K562 (cell line): ENCODE measurements around the gene KRT8. TPM values are rescaled to one million over a fixed set of nuclear protein-coding genes. Genes with fewer than 3 reads are reported as not detected.

Experiments used
- ATF7 ChIP-seq: fragments of 450-650 bp; IDR thresholded peaks from 2 replicates; pipeline ENCODE4 v1.7.1; 2014; ENCODE audit warnings: mild to moderate bottlenecking, moderate library complexity
- CBFA2T2 ChIP-seq: fragments of 450-650 bp; conservative IDR thresholded peaks from 2 replicates; pipeline ENCODE4 v1.6.1; 2017; ENCODE audit warnings: mild to moderate bottlenecking
- CC2D1A ChIP-seq: fragments of 450-650 bp; IDR thresholded peaks from 2 replicates; pipeline ENCODE4 v1.6.1; 2017; ENCODE audit warnings: mild to moderate bottlenecking
- CTBP1 ChIP-seq: fragments of 450-650 bp; IDR thresholded peaks from 2 replicates; pipeline ENCODE4 v1.6.1; 2016; ENCODE audit warnings: borderline replicate concordance
- DMBX1 ChIP-seq: fragments of 250-450 bp; sonication (Bioruptor Pico); IDR thresholded peaks from 2 replicates; pipeline ENCODE4 v1.8.0; 2022; ENCODE audit warnings: inconsistent platforms, mild to moderate bottlenecking, moderate library complexity, borderline replicate concordance
- DPF2 ChIP-seq: fragments of 450-650 bp; IDR thresholded peaks from 2 replicates; pipeline ENCODE4 v1.6.1; 2016
- ETV5 ChIP-seq: sonication (generic); formaldehyde crosslinking; IDR thresholded peaks from 2 replicates; pipeline ENCODE4 v1.4.0; 2020; ENCODE audit warnings: low read depth, mild to moderate bottlenecking, missing genetic modification reagents
- GATAD2A ChIP-seq: fragments of 450-650 bp; IDR thresholded peaks from 2 replicates; pipeline ENCODE4 v1.6.1; 2017
- HOXB6 ChIP-seq: fragments of 250-450 bp; sonication (Bioruptor Pico); IDR thresholded peaks from 2 replicates; pipeline ENCODE4 v1.5.1; 2022; ENCODE audit warnings: mild to moderate bottlenecking, borderline replicate concordance
- LCOR ChIP-seq: sonication (generic); formaldehyde crosslinking; IDR thresholded peaks from 2 replicates; pipeline ENCODE4 v1.8.0; 2022; ENCODE audit warnings: mild to moderate bottlenecking, missing genetic modification reagents
- MEIS2 ChIP-seq: fragments of 450-650 bp; IDR thresholded peaks from 2 replicates; pipeline ENCODE4 v1.6.1; 2014; ENCODE audit warnings: mild to moderate bottlenecking; ENCODE audit not compliant: partially characterized antibody
- MTA1 ChIP-seq: fragments of 450-650 bp; IDR thresholded peaks from 2 replicates; pipeline ENCODE4 v1.6.1; 2017; ENCODE audit warnings: borderline replicate concordance
- NCOR1 ChIP-seq: fragments of 450-650 bp; IDR thresholded peaks from 2 replicates; pipeline ENCODE4 v1.6.1; 2016; ENCODE audit warnings: mild to moderate bottlenecking, moderate library complexity
- NELFE ChIP-seq: IDR thresholded peaks from 2 replicates; pipeline ENCODE4 v1.6.1; 2011; ENCODE audit warnings: mild to moderate bottlenecking; ENCODE audit not compliant: insufficient read depth, insufficient read length
- RBM25 ChIP-seq: fragments of 200-400 bp; formaldehyde crosslinking; IDR thresholded peaks from 2 replicates; pipeline ENCODE4 v1.6.1; 2018; ENCODE audit warnings: low read length, low read depth, moderate library complexity; ENCODE audit not compliant: severe bottlenecking
- SMARCC2 ChIP-seq: fragments of 450-650 bp; IDR thresholded peaks from 2 replicates; pipeline ENCODE4 v1.6.1; 2017; ENCODE audit warnings: antibody characterized with exemption, moderate library complexity, mild to moderate bottlenecking, low read depth
- ZBED1 ChIP-seq: IDR thresholded peaks from 2 replicates; pipeline ENCODE4 v1.6.1; 2014
- polyA plus RNA-seq, 8 experiments: library from polyadenylated mRNA; depleted of rRNA in 4 of 8; stranded (reverse) in 5 of 8; unstranded in 3 of 8; fragments of >200 nt; fragmentation: Nextera tagmentation in 2 of 8; fragmentation: Illumina TruSeq in 1 of 8; extraction: Ambion mirVana in 2 of 8; extraction: Trizol in 1 of 8; gene quantifications; 2 replicates each; pipeline versions ENCODE4 v1.2.1 to v1.2.3, GENCODE V29; 2011 to 2014; ENCODE audit warnings: inconsistent platforms in 1 of 8, missing spikeins in 1 of 8
- total RNA-seq, 7 experiments: library from RNA; depleted of rRNA in 6 of 7; stranded (reverse); fragments of >200 nt in 6 of 7; fragmentation: Illumina TruSeq in 2 of 7; extraction: Trizol in 2 of 7; gene quantifications; 2 replicates each; pipeline versions ENCODE4 v1.2.1 to v1.2.3, GENCODE V29; 2011 to 2021; ENCODE audit warnings: low replicate concordance in 1 of 7
- TF ChIP-seq, protein P1 (sequence below): sonication (generic); formaldehyde crosslinking; IDR thresholded peaks from 2 replicates; pipeline ENCODE4 v1.8.0; 2022; ENCODE audit warnings: mild to moderate bottlenecking, low read depth, missing genetic modification reagents
- TF ChIP-seq, protein P2 (sequence below): fragments of 450-650 bp; IDR thresholded peaks from 2 replicates; pipeline ENCODE4 v1.6.1; 2017; ENCODE audit warnings: antibody characterized with exemption, mild to moderate bottlenecking
- TF ChIP-seq, protein P3 (sequence below): fragments of 450-650 bp; IDR thresholded peaks from one replicate; pipeline ENCODE4 v1.6.1; 2018; ENCODE audit warnings: mild to moderate bottlenecking, moderate library complexity; ENCODE audit not compliant: partially characterized antibody
- TF ChIP-seq, protein P4 (sequence below): fragments of 250-450 bp; sonication (Bioruptor Pico); IDR thresholded peaks from 2 replicates; pipeline ENCODE4 v1.8.0; 2022; ENCODE audit warnings: moderate library complexity, mild to moderate bottlenecking, inconsistent platforms

KRT8 gene
- total and polyA plus RNA-seq, 9 of the 15 experiments (the other 6 are each of a cell fraction or from before 2014, with no cell fraction given): 41.5 to 661 (median 260) TPM

DNA sequence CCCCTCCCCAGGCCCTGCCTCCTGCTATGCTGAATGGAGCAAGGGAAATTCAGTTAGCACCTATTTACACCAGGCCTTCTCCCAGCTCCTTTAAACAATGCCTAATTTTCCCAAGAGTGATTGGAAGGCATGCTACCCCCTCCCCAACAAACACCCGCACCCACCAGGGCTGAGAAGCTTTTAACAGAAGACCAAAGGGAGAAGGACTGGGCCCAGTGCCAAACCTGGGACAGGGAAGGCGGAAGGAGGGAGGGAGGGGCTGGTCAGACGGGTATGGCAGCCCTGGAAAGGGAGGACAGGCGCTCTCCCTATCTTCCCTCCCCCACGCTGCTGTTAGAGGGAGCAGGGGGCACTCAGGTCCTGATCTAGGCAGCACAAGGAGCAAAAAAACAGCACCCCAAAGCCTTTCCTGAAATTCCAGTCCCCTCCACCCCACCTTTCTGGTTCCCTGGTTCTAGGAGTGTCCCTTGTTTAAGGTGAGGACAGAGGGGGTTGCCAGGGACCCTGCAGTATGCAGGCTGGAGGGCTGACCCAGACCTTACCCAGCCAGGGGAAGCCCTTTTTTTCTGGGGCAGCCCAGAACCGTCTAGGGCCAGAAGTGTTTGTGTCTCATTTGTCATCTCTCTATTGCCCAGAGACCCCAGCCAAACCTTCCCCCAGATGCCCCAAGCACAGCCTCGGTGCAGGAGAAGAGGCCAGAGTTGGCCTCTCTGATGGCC, 2.4 kb upstream of the KRT8 start (continued):
- TF ChIP-seq, protein P1, sequence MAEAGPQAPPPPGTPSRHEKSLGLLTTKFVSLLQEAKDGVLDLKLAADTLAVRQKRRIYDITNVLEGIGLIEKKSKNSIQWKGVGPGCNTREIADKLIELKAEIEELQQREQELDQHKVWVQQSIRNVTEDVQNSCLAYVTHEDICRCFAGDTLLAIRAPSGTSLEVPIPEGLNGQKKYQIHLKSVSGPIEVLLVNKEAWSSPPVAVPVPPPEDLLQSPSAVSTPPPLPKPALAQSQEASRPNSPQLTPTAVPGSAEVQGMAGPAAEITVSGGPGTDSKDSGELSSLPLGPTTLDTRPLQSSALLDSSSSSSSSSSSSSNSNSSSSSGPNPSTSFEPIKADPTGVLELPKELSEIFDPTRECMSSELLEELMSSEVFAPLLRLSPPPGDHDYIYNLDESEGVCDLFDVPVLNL (CRISPR knock-in tag): no peak
- TF ChIP-seq NCOR1 (no peak), DMBX1 (CRISPR knock-in tag) (no peak), NELFE (no peak), LCOR (CRISPR knock-in tag) (no peak), DPF2 (0 out of 2 replicates have a peak, but pooled peaks have one; percentile 46), MEIS2 (no peak), GATAD2A (no peak), HOXB6 (CRISPR knock-in tag) (no peak), ATF7 (no peak), CBFA2T2 (no peak), MTA1 (no peak), CC2D1A (no peak), SMARCC2 (no peak), CTBP1 (no peak), ZBED1 (no peak), ETV5 (0 out of 2 replicates have a peak, but pooled peaks have one; percentile 45), RBM25 (no peak)
- TF ChIP-seq, protein P2, sequence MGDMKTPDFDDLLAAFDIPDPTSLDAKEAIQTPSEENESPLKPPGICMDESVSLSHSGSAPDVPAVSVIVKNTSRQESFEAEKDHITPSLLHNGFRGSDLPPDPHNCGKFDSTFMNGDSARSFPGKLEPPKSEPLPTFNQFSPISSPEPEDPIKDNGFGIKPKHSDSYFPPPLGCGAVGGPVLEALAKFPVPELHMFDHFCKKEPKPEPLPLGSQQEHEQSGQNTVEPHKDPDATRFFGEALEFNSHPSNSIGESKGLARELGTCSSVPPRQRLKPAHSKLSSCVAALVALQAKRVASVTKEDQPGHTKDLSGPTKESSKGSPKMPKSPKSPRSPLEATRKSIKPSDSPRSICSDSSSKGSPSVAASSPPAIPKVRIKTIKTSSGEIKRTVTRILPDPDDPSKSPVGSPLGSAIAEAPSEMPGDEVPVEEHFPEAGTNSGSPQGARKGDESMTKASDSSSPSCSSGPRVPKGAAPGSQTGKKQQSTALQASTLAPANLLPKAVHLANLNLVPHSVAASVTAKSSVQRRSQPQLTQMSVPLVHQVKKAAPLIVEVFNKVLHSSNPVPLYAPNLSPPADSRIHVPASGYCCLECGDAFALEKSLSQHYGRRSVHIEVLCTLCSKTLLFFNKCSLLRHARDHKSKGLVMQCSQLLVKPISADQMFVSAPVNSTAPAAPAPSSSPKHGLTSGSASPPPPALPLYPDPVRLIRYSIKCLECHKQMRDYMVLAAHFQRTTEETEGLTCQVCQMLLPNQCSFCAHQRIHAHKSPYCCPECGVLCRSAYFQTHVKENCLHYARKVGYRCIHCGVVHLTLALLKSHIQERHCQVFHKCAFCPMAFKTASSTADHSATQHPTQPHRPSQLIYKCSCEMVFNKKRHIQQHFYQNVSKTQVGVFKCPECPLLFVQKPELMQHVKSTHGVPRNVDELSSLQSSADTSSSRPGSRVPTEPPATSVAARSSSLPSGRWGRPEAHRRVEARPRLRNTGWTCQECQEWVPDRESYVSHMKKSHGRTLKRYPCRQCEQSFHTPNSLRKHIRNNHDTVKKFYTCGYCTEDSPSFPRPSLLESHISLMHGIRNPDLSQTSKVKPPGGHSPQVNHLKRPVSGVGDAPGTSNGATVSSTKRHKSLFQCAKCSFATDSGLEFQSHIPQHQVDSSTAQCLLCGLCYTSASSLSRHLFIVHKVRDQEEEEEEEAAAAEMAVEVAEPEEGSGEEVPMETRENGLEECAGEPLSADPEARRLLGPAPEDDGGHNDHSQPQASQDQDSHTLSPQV: 0 out of 2 replicates have a peak, but pooled peaks have one; percentile 58
- TF ChIP-seq, protein P3, sequence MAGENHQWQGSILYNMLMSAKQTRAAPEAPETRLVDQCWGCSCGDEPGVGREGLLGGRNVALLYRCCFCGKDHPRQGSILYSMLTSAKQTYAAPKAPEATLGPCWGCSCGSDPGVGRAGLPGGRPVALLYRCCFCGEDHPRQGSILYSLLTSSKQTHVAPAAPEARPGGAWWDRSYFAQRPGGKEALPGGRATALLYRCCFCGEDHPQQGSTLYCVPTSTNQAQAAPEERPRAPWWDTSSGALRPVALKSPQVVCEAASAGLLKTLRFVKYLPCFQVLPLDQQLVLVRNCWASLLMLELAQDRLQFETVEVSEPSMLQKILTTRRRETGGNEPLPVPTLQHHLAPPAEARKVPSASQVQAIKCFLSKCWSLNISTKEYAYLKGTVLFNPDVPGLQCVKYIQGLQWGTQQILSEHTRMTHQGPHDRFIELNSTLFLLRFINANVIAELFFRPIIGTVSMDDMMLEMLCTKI: no peak
- TF ChIP-seq, protein P4, sequence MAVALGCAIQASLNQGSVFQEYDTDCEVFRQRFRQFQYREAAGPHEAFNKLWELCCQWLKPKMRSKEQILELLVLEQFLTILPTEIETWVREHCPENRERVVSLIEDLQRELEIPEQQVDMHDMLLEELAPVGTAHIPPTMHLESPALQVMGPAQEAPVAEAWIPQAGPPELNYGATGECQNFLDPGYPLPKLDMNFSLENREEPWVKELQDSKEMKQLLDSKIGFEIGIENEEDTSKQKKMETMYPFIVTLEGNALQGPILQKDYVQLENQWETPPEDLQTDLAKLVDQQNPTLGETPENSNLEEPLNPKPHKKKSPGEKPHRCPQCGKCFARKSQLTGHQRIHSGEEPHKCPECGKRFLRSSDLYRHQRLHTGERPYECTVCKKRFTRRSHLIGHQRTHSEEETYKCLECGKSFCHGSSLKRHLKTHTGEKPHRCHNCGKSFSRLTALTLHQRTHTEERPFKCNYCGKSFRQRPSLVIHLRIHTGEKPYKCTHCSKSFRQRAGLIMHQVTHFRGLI (CRISPR knock-in tag): no peak
